Panc1 (cell line): ENCODE data around the gene KNDC1.

Experiments used
- CTCF ChIP-seq: fragments of 450-650 bp; IDR thresholded peaks from 2 replicates; pipeline ENCODE4 v1.5.1; 2017; ENCODE audit warnings: mild to moderate bottlenecking
- SIN3A ChIP-seq: IDR thresholded peaks from 2 replicates; pipeline ENCODE4 v1.6.1; 2012; ENCODE audit warnings: low read depth, mild to moderate bottlenecking, low read length, moderate library complexity, borderline replicate concordance; ENCODE audit not compliant: insufficient read depth

GRCh38 chr10:133187091-133187905, 27.3 kb downstream of the KNDC1 start:
- TF ChIP-seq CTCF (no peak), SIN3A (no peak)
